Endothelial cell of umbilical vein (primary cell): ENCODE results near the gene GPR150. TPM values are rescaled to one million over a fixed set of nuclear protein-coding genes. Genes with fewer than 3 reads are reported as not detected.

Experiments used
- BruUV-seq: library from RNA; stranded (reverse); fragments of 400-500 nt; replicated peaks from 2 replicates; lab custom pipeline; 2021; lab: Mats Ljungman, UMichigan
- CTCF ChIA-PET: fragments of 300-600, 350-600 bp; sonication (Branson Sonifier 250); formaldehyde crosslinking; loops from one replicate; lab custom pipeline; 2021; ENCODE audit warnings: antibody characterized with exemption, inconsistent platforms; lab: Charles Lee
- POLR2A ChIA-PET: fragments of 300-600, 350-600 bp; sonication (Branson Sonifier 250); formaldehyde crosslinking; loops from one replicate; lab custom pipeline; 2021; ENCODE audit warnings: antibody characterized with exemption, inconsistent platforms; lab: Charles Lee
- DNase-seq: peaks from one replicate; pipeline ENCODE4 v3.0.0-alpha.2; 2011; ENCODE audit warnings: low read depth, low spot score
- FAIRE-seq: peaks from 2 replicates; lab custom pipeline; 2011; peaks lifted over from hg19 to GRCh38; lab: Jason Lieb, UNC
- H2AFZ ChIP-seq: 2 replicates; pipeline ENCODE4 v1.6.0; 2012; ENCODE audit warnings: low read depth, low read length, control low read depth, inconsistent platforms
- H3K27ac ChIP-seq: 2 replicates; pipeline ENCODE4 v1.5.1; 2011; ENCODE audit warnings: low read depth, mild to moderate bottlenecking, control low read depth, low read length, moderate library complexity; ENCODE audit not compliant: insufficient read depth
- H3K27me3 ChIP-seq, 2 experiments: 2 replicates each; pipeline versions ENCODE4 v1.6.0 to v1.6.1; 2011; ENCODE audit warnings: low read length in 2 of 2, mixed read lengths in 1 of 2; ENCODE audit not compliant: control insufficient read depth in 2 of 2, insufficient read depth in 2 of 2
- H3K36me3 ChIP-seq, 2 experiments: 2 replicates in 1 of 2; 3 replicates in 1 of 2; pipeline ENCODE4 v1.5.1; 2011; ENCODE audit warnings: low read length in 2 of 2, mild to moderate bottlenecking in 1 of 2, moderate library complexity in 1 of 2; ENCODE audit not compliant: control insufficient read depth in 2 of 2, insufficient read depth in 2 of 2; ENCODE audit errors: extremely low read depth in 1 of 2
- H3K4me1 ChIP-seq: 3 replicates; pipeline ENCODE4 v1.5.1; 2011; ENCODE audit warnings: mild to moderate bottlenecking, low read length; ENCODE audit not compliant: control insufficient read depth, insufficient read depth; ENCODE audit errors: extremely low read depth
- H3K4me2 ChIP-seq: 2 replicates; pipeline ENCODE4 v1.6.1; 2011; ENCODE audit warnings: low read length, control low read depth, mixed read lengths; ENCODE audit not compliant: insufficient read depth
- H3K4me3 ChIP-seq, 3 experiments: fragments of 200-600 bp in 1 of 3; sonication (generic), shearing (Covaris generic) in 1 of 3; replicated peaks in 1 of 3; 2 replicates each; pipeline ENCODE4 v1.5.1; 2011 to 2016; ENCODE audit warnings: control low read depth in 3 of 3, low read length in 3 of 3, mild to moderate bottlenecking in 2 of 3, inconsistent platforms in 1 of 3, low read depth in 1 of 3, moderate library complexity in 1 of 3; ENCODE audit not compliant: insufficient read depth in 1 of 3
- H3K79me2 ChIP-seq: 2 replicates; pipeline ENCODE4 v1.6.0; 2012; ENCODE audit warnings: low read length, inconsistent platforms; ENCODE audit not compliant: control insufficient read depth, insufficient read depth
- H3K9ac ChIP-seq: replicated peaks from 2 replicates; pipeline ENCODE3; 2011; ENCODE audit warnings: low read length, control low read depth; ENCODE audit not compliant: insufficient read depth; ENCODE audit errors: extremely low read depth
- H3K9me1 ChIP-seq: replicated peaks from 3 replicates; pipeline ENCODE4 v1.6.0; 2011; ENCODE audit warnings: mild to moderate bottlenecking, low read length; ENCODE audit not compliant: control insufficient read depth, insufficient read depth; ENCODE audit errors: extremely low read depth
- H3K9me3 ChIP-seq: replicated peaks from 2 replicates; pipeline ENCODE4 v1.5.1; 2012; ENCODE audit warnings: low read length, inconsistent platforms; ENCODE audit not compliant: control insufficient read depth, insufficient read depth
- H4K20me1 ChIP-seq: replicated peaks from 2 replicates; pipeline ENCODE3; 2011; ENCODE audit warnings: mild to moderate bottlenecking, low read length; ENCODE audit not compliant: control insufficient read depth, insufficient read depth; ENCODE audit errors: extremely low read depth
- CTCF ChIP-seq, 2 donors: IDR thresholded peaks; 1 replicate in 1 of 2; 2 replicates in 1 of 2; pipeline ENCODE4 v1.5.1; 2011; ENCODE audit warnings: low read length in 2 of 2, mild to moderate bottlenecking in 2 of 2, moderate library complexity in 2 of 2, control low read depth in 1 of 2, inconsistent platforms in 1 of 2, low read depth in 1 of 2; ENCODE audit not compliant: insufficient read depth in 1 of 2; ENCODE audit errors: extremely low read depth in 1 of 2
- EZH2 ChIP-seq: IDR thresholded peaks from 2 replicates; pipeline ENCODE4 v1.6.1; 2012; ENCODE audit warnings: borderline replicate concordance, low read depth, mild to moderate bottlenecking, moderate library complexity, low read length, inconsistent platforms; ENCODE audit not compliant: severe bottlenecking
- FOS ChIP-seq: IDR thresholded peaks from 2 replicates; pipeline ENCODE4 v1.6.1; 2011; ENCODE audit warnings: mild to moderate bottlenecking, low read length, moderate library complexity, borderline replicate concordance; ENCODE audit not compliant: insufficient read depth
- GATA2 ChIP-seq: IDR thresholded peaks from 2 replicates; pipeline ENCODE4 v1.7.0; 2011; ENCODE audit warnings: low read depth, mild to moderate bottlenecking, moderate library complexity, mixed read lengths, low read length; ENCODE audit not compliant: insufficient read length, insufficient read depth
- JUN ChIP-seq: IDR thresholded peaks from 2 replicates; pipeline ENCODE4 v1.6.1; 2011; ENCODE audit warnings: borderline replicate concordance, low read depth; ENCODE audit not compliant: insufficient read length, insufficient read depth
- MAX ChIP-seq: IDR thresholded peaks from 2 replicates; pipeline ENCODE4 v1.6.1; 2011; ENCODE audit not compliant: insufficient read depth, insufficient read length
- MYC ChIP-seq: IDR thresholded peaks from one replicate; pipeline ENCODE4 v1.6.1; 2011; ENCODE audit warnings: mild to moderate bottlenecking, low read depth, low read length
- POLR2A ChIP-seq: IDR thresholded peaks from 2 replicates; pipeline ENCODE4 v1.6.1; 2012; ENCODE audit warnings: low read depth, mild to moderate bottlenecking, control low read depth, low read length
- POLR2AphosphoS5 ChIP-seq: IDR thresholded peaks from 2 replicates; pipeline ENCODE4 v1.6.1; 2012; ENCODE audit warnings: low read depth, mild to moderate bottlenecking, control low read depth, low read length, moderate library complexity; ENCODE audit not compliant: insufficient read depth
- dilution Hi-C: fragments of 300-500 bp; cut with MboI; formaldehyde crosslinking; loops from one replicate; pipeline ENCODE4 v1.15.0; 2019; ENCODE audit warnings: low sequenced_read_pairs; ENCODE audit not compliant: extremely low pct_ligation_motif_present
- intact Hi-C: fragments of 100-400 bp; cut with micrococcal nuclease; formaldehyde crosslinking; loops from one replicate; pipeline ENCODE4 v1.10.0; 2022
- polyA plus RNA-seq, 4 experiments: library from polyadenylated mRNA; depleted of rRNA in 3 of 4; stranded (reverse) in 3 of 4; unstranded in 1 of 4; fragments of >200 nt; gene quantifications; 2 replicates each; pipeline versions ENCODE4 v1.2.1 to v1.2.3, GENCODE V29; 2011 to 2012; ENCODE audit warnings: missing spikeins in 1 of 4
- total RNA-seq: library from RNA; stranded (reverse); gene quantifications from 2 replicates; pipeline ENCODE4 v1.2.3, GENCODE V29; 2021

GPR150 gene
- total and polyA plus RNA-seq, 2 donors (not counting 3 experiments of a cell fraction or from before 2014, with no cell fraction given): 0.28 to 0.31 TPM

- no peak overlapping the region for H2AFZ ChIP-seq
- H3K79me2 ChIP-seq: no peaks in the 10 kb centered on the region
- no peaks in the 10 kb centered on the region for H3K9me3 ChIP-seq
- no TSS peak for BruUV-seq
- H3K36me3 ChIP-seq: no peaks in the 10 kb centered on the region
- DNase-seq: no peak
- POLR2A ChIA-PET: no interaction called here
- no peaks in the 10 kb centered on the region for H3K9me1 ChIP-seq
- FAIRE-seq: no peak
- dilution Hi-C loops: loop anchor here (25.0 kb wide), 1 partner anchor 188 kb away; no protein-coding TSS in a partner anchor
- no peaks in the 10 kb centered on the region for H4K20me1 ChIP-seq
- no peaks in the 10 kb centered on the region for H3K27me3 ChIP-seq
- H3K9ac ChIP-seq: no peak overlapping the region
- CTCF ChIA-PET: interaction anchor here (0.7 to 1.1 kb wide), 3 partner anchors 132 to 203 kb away, joined by 3 to 4 read pairs (median 3); no protein-coding TSS in a partner anchor
- H3K27ac ChIP-seq: no peak overlapping the region
- intact Hi-C loops: loop anchor here (5.0 to 10.0 kb wide), 2 partner anchors 313 to 946 kb away; partner anchors contain the start of gene ELL2
- no peak overlapping the region for H3K4me3 ChIP-seq
- H3K4me1 ChIP-seq: peaks cover 9% of the 10 kb centered on the region
- TF ChIP-seq MYC (no peak), FOS (no peak), POLR2AphosphoS5 (no peak), GATA2 (no peak), EZH2 (no peak), POLR2A (no peak), MAX (no peak), CTCF (IDR thresholded peaks at IDR 0.05; ENCODE audit: extremely low read depth in 1 of 2, insufficient read depth in 1 of 2, low read depth in 1 of 2, low read length in 2 of 2) (no peak), JUN (no peak)
- H3K4me2 ChIP-seq: no peak overlapping the region
These were observed 29.4 kb downstream of the GPR150 start for GRCh38 chr5:95649274-95649673.
